Body of pancreas (tissue), 4 donors: ENCODE data around the gene SLC39A3.

Source experiments
- POLR2A ChIP-seq, 3 donors: fragments of 450-650 bp; IDR thresholded peaks; one replicate each; pipeline ENCODE4 v1.6.1; 2016; ENCODE audit warnings: antibody characterized with exemption in 3 of 3, mild to moderate bottlenecking in 2 of 3
- TF ChIP-seq, protein P1 (sequence below), 7 experiments: fragments of 450-650 bp in 4 of 7; fragments of 200-600 bp in 3 of 7; sonication (generic) in 3 of 7; IDR thresholded peaks; one replicate each; pipeline ENCODE4 v1.5.1; 2016 to 2019; ENCODE audit warnings: antibody characterized with exemption in 7 of 7

DNA sequence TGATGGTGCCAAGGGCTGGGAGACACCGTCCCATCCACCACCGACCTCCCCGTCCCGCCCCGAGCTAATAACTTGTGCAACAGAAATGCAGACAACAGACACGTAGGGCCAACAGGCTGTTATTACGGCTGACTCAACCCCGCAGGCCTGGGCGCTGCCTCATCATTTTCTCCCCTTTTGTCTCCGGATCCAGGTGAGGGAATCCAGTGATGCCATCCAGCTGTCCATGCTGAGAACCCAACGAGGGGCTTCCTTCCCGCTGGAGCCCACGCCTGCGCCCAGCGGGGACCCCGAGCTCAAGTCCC is 12.2 kb downstream of the SLC39A3 start:
- no peak for TF ChIP-seq POLR2A (IDR thresholded peaks at IDR 0.05)
- TF ChIP-seq, protein P1, sequence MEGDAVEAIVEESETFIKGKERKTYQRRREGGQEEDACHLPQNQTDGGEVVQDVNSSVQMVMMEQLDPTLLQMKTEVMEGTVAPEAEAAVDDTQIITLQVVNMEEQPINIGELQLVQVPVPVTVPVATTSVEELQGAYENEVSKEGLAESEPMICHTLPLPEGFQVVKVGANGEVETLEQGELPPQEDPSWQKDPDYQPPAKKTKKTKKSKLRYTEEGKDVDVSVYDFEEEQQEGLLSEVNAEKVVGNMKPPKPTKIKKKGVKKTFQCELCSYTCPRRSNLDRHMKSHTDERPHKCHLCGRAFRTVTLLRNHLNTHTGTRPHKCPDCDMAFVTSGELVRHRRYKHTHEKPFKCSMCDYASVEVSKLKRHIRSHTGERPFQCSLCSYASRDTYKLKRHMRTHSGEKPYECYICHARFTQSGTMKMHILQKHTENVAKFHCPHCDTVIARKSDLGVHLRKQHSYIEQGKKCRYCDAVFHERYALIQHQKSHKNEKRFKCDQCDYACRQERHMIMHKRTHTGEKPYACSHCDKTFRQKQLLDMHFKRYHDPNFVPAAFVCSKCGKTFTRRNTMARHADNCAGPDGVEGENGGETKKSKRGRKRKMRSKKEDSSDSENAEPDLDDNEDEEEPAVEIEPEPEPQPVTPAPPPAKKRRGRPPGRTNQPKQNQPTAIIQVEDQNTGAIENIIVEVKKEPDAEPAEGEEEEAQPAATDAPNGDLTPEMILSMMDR (IDR thresholded peaks at IDR 0.05): no peak
